IMR-90 (cell line): ENCODE results near the gene TNRC6B. TPM values are rescaled to one million over a fixed set of nuclear protein-coding genes. Genes with fewer than 3 reads are reported as not detected.

Experiments
- ATAC-seq: fragments of 200-7000 bp; cut with Tn5 transposase; 2 replicates; pipeline ENCODE4 v1.9.1; 2020; ENCODE audit warnings: low read depth, mild to moderate bottlenecking, moderate library complexity
- BruUV-seq: library from RNA; stranded (reverse); fragments of 400-500 nt; replicated peaks from 2 replicates; lab custom pipeline; 2021; lab: Mats Ljungman, UMichigan
- CTCF ChIA-PET: fragments of 300-600 bp; formaldehyde crosslinking; extraction: SDS; loops from one replicate; lab custom pipeline; 2021; ENCODE audit warnings: antibody characterized with exemption; lab: Yijun Ruan, JAX
- POLR2A ChIA-PET: fragments of 300-600 bp; sonication (Branson Sonifier 250); formaldehyde crosslinking; loops from one replicate; lab custom pipeline; 2022; ENCODE audit warnings: antibody characterized with exemption; ENCODE audit not compliant: unreplicated experiment; lab: Charles Lee
- DNase-seq: peaks from one replicate; pipeline ENCODE4 v3.0.0; 2013
- H2AFZ ChIP-seq: replicated peaks from 2 replicates; pipeline ENCODE3; 2013; ENCODE audit warnings: low read length, mild to moderate bottlenecking; ENCODE audit not compliant: poor library complexity
- H2AK5ac ChIP-seq: 2 replicates; pipeline ENCODE4 v1.6.1; 2013; ENCODE audit warnings: low read depth, low read length, inconsistent platforms
- H2AK9ac ChIP-seq: replicated peaks from 2 replicates; pipeline ENCODE3; 2013; ENCODE audit warnings: mild to moderate bottlenecking, low read depth, low read length, moderate library complexity; ENCODE audit not compliant: poor library complexity
- H2BK120ac ChIP-seq: 2 replicates; pipeline ENCODE4 v1.6.1; 2013; ENCODE audit warnings: low read depth, low read length, inconsistent platforms
- H2BK15ac ChIP-seq: 3 replicates; pipeline ENCODE4 v1.6.1; 2013; ENCODE audit warnings: low read depth, low read length, inconsistent platforms
- H2BK20ac ChIP-seq: 2 replicates; pipeline ENCODE4 v1.6.1; 2013; ENCODE audit warnings: low read depth, mild to moderate bottlenecking, inconsistent platforms, low read length, moderate library complexity
- H2BK5ac ChIP-seq: 2 replicates; pipeline ENCODE4 v1.6.1; 2013; ENCODE audit warnings: mild to moderate bottlenecking, low read depth, low read length, inconsistent platforms; ENCODE audit not compliant: poor library complexity, severe bottlenecking
- H3K14ac ChIP-seq: replicated peaks from 2 replicates; pipeline ENCODE4 v1.6.1; 2013; ENCODE audit warnings: low read depth, low read length, inconsistent platforms
- H3K18ac ChIP-seq: 2 replicates; pipeline ENCODE4 v1.6.1; 2013; ENCODE audit warnings: low read depth, low read length, control low read depth
- H3K23ac ChIP-seq: 2 replicates; pipeline ENCODE4 v1.6.1; 2013; ENCODE audit warnings: low read depth, low read length, inconsistent platforms
- H3K27ac ChIP-seq: 2 replicates; pipeline ENCODE4 v1.5.1; 2013; ENCODE audit warnings: mild to moderate bottlenecking, control low read depth, low read length; ENCODE audit not compliant: insufficient read depth
- H3K27me3 ChIP-seq: 2 replicates; pipeline ENCODE4 v1.6.1; 2013; ENCODE audit warnings: low read length; ENCODE audit not compliant: control insufficient read depth, insufficient read depth
- H3K36me3 ChIP-seq: 2 replicates; pipeline ENCODE4 v1.6.1; 2013; ENCODE audit warnings: low read length, mixed read lengths; ENCODE audit not compliant: control insufficient read depth, insufficient read depth
- H3K4ac ChIP-seq: 2 replicates; pipeline ENCODE4 v1.6.1; 2013; ENCODE audit warnings: low read depth, low read length, inconsistent platforms
- H3K4me1 ChIP-seq: 2 replicates; pipeline ENCODE4 v1.6.1; 2013; ENCODE audit warnings: low read length, mixed read lengths; ENCODE audit not compliant: control insufficient read depth, insufficient read depth
- H3K4me2 ChIP-seq: 2 replicates; pipeline ENCODE4 v1.6.1; 2013; ENCODE audit warnings: low read depth, mild to moderate bottlenecking, control low read depth, low read length, moderate library complexity
- H3K4me3 ChIP-seq: 2 replicates; pipeline ENCODE4 v1.5.1; 2013; ENCODE audit warnings: low read depth, mild to moderate bottlenecking, control low read depth, low read length, moderate library complexity; ENCODE audit not compliant: insufficient read depth
- H3K56ac ChIP-seq: 2 replicates; pipeline ENCODE4 v1.6.1; 2013; ENCODE audit warnings: low read length, inconsistent platforms; ENCODE audit not compliant: insufficient read depth; ENCODE audit errors: extremely low read depth
- H3K79me1 ChIP-seq, 2 experiments: 2 replicates each; pipeline ENCODE4 v1.6.1; 2013; ENCODE audit warnings: low read length in 2 of 2, inconsistent platforms in 1 of 2, low read depth in 1 of 2
- H3K9ac ChIP-seq: 2 replicates; pipeline ENCODE4 v1.6.1; 2013; ENCODE audit warnings: low read depth, low read length, control low read depth
- H3K9me1 ChIP-seq: 2 replicates; pipeline ENCODE4 v1.6.1; 2013; ENCODE audit warnings: low read length, inconsistent platforms; ENCODE audit not compliant: insufficient read depth
- H3K9me3 ChIP-seq: 2 replicates; pipeline ENCODE4 v1.6.1; 2013; ENCODE audit warnings: low read length; ENCODE audit not compliant: control insufficient read depth, insufficient read depth
- H4K20me1 ChIP-seq: 2 replicates; pipeline ENCODE4 v1.6.1; 2013; ENCODE audit warnings: low read length, inconsistent platforms; ENCODE audit not compliant: insufficient read depth
- H4K5ac ChIP-seq: 2 replicates; pipeline ENCODE4 v1.6.1; 2013; ENCODE audit warnings: mild to moderate bottlenecking, low read depth, low read length, control low read depth
- H4K8ac ChIP-seq, 2 experiments: 2 replicates each; pipeline ENCODE4 v1.6.1; 2013; ENCODE audit warnings: low read depth in 2 of 2, low read length in 2 of 2, control low read depth in 1 of 2, inconsistent platforms in 1 of 2
- H4K91ac ChIP-seq: 2 replicates; pipeline ENCODE4 v1.6.1; 2013; ENCODE audit warnings: low read depth, low read length, inconsistent platforms; ENCODE audit not compliant: insufficient read depth
- MAFK ChIP-seq: IDR thresholded peaks from 2 replicates; pipeline ENCODE4 v1.6.1; 2012; ENCODE audit warnings: low read depth, low read length, improper control_type of control experiment
- RFX5 ChIP-seq: IDR thresholded peaks from 2 replicates; pipeline ENCODE4 v1.8.0; 2012; ENCODE audit warnings: low read depth, mild to moderate bottlenecking, low read length, moderate library complexity
- WGBS, 2 experiments: methylation state at CpG; one replicate each; pipeline versions ENCODE4 v1.1.5 to v1.1.7; 2013; ENCODE audit warnings: missing lambda C conversion rate in 2 of 2; ENCODE audit not compliant: insufficient read length in 1 of 2; ENCODE audit errors: extremely low coverage in 2 of 2; 5-methylcytosine and 5-hydroxymethylcytosine counted together
- dilution Hi-C: fragments of 300-500 bp; cut with HindIII; formaldehyde crosslinking; loops from one replicate; pipeline ENCODE4 v1.14.3; 2018; ENCODE audit warnings: low sequenced_read_pairs; ENCODE audit not compliant: unreplicated experiment
- in situ Hi-C: fragments of 300-500 bp; cut with MboI; formaldehyde crosslinking; loops from 3 replicates; pipeline ENCODE4 v1.14.3; 2019; ENCODE audit warnings: low sequenced_read_pairs, inconsistent platforms, mixed read lengths
- intact Hi-C: fragments of 100-400 bp; cut with micrococcal nuclease; formaldehyde crosslinking; loops from 2 replicates; pipeline ENCODE4 v1.10.0; 2022
- polyA plus RNA-seq, 3 experiments: library from polyadenylated mRNA; depleted of rRNA; stranded (reverse); fragments of >200 nt; gene quantifications; 2 replicates each; pipeline ENCODE4 v1.2.3, GENCODE V29; 2012; ENCODE audit warnings: low replicate concordance in 1 of 3
- total RNA-seq: library from RNA; depleted of rRNA; stranded (reverse); fragments of >200 nt; gene quantifications from 2 replicates; pipeline ENCODE4 v1.2.3, GENCODE V29; 2012

Gene TNRC6B
- total and polyA plus RNA-seq, 2 of the 4 experiments (the other 2 are of a cell fraction) = 3.9 to 17.0 TPM

- whole genome bisulfite sequencing, 2 experiments = 80% methylated on average over 1 of the region's 2 CpGs; no CpG with 5 or more reads in 1 of the 2 experiments
- intact Hi-C loops (no loop called here), in situ Hi-C loops (no loop called here), dilution Hi-C loops (no loop called here)
- Histone ChIP-seq H3K23ac (no peak overlapping the region), H3K14ac (no peak overlapping the region), H4K5ac (no peak overlapping the region), H3K27me3 (no peaks in the 10 kb centered on the region), H3K4ac (no peak overlapping the region), H3K9me1 (peaks cover 14% of the 10 kb centered on the region), H2AK5ac (no peak overlapping the region), H2AFZ (no peak overlapping the region), H4K8ac (no peak overlapping the region), H2BK120ac (no peak overlapping the region), H4K91ac (no peak overlapping the region), H2BK5ac (no peak overlapping the region), H3K4me2 (no peak overlapping the region), H4K20me1 (no peaks in the 10 kb centered on the region; the same call in 1 of the 2 replicates), H2BK20ac (no peak overlapping the region), H2AK9ac (no peak overlapping the region), H3K36me3 (peaks cover 46% of the 10 kb centered on the region), H3K9ac (no peak overlapping the region), H3K4me1 (peaks cover 4% of the 10 kb centered on the region), H3K79me1 (peaks cover 14 to 18% of the 10 kb centered on the region in 2 experiments), H3K9me3 (no peaks in the 10 kb centered on the region), H3K18ac (no peak overlapping the region), H3K27ac (no peak overlapping the region), H3K4me3 (no peak overlapping the region), H2BK15ac (no peak overlapping the region), H3K56ac (no peak overlapping the region)
- DNase-seq (no peak), ATAC-seq (no peak)
- no TSS peak for BruUV-seq
- POLR2A ChIA-PET = no interaction called here
- TF ChIP-seq RFX5 (peak; percentile 43; the same call in 1 of the 2 replicates), MAFK (no peak)
- CTCF ChIA-PET = no interaction called here
Measured at GRCh38 chr22:40366068-40366467, 188.3 kb downstream of the TNRC6B start.
